Erythroblast (primary cell): ENCODE results near the gene PIP5K1B.

Experiments
- DNase-seq, 2 experiments: peaks; one replicate each; lab custom pipeline; 2025; lab: John Stamatoyannopoulos, UW
- GATA1 ChIP-seq: IDR thresholded peaks from 2 replicates; pipeline ENCODE4 v1.6.1; 2011; ENCODE audit warnings: low read depth, mild to moderate bottlenecking, control low read depth, low read length, moderate library complexity
- POLR2A ChIP-seq: IDR thresholded peaks from 2 replicates; pipeline ENCODE4 v1.6.1; 2011; ENCODE audit warnings: mild to moderate bottlenecking, low read length

Gene PIP5K1B

GRCh38 chr9:68702493-68702892 lies 2.5 kb upstream of the PIP5K1B start:
- peak; percentile 10 to 49 for DNase-seq
- TF ChIP-seq POLR2A: no peak
- no peak for TF ChIP-seq GATA1

- TF ChIP-seq GATA1 (no peak), POLR2A (no peak)
- no peak for DNase-seq
These were observed 1.4 kb upstream of the PIP5K1B start for GRCh38 chr9:68703672-68704071.

- DNase-seq: no peak
- TF ChIP-seq GATA1 (no peak), POLR2A (no peak)
These were observed 584 bp upstream of the PIP5K1B start for GRCh38 chr9:68704498-68704813.

GRCh38 chr9:68705531-68706362 lies 707 bp downstream of the PIP5K1B start:
- TF ChIP-seq GATA1: no peak
- no peak for TF ChIP-seq POLR2A
- peak; percentile 88 to 90 for DNase-seq

GRCh38 chr9:68706363-68707201 lies 1.5 kb downstream of the PIP5K1B start:
- TF ChIP-seq GATA1 (peak; percentile 59), POLR2A (peak; percentile 63)
- peak; percentile 83 to 84 for DNase-seq

GRCh38 chr9:68707801-68708488 lies 2.9 kb downstream of the PIP5K1B start:
- TF ChIP-seq POLR2A: no peak
- DNase-seq: peak in 1 of 2 experiments; percentile 44

GRCh38 chr9:68708513-68708912 lies 3.5 kb downstream of the PIP5K1B start:
- no peak for DNase-seq
- TF ChIP-seq POLR2A: no peak
- TF ChIP-seq GATA1: no peak

GRCh38 chr9:68709291-68710110 lies 4.5 kb downstream of the PIP5K1B start:
- DNase-seq: peak in 1 of 2 experiments; percentile 49
- TF ChIP-seq GATA1 (no peak), POLR2A (peak; percentile 28)

GRCh38 chr9:68710111-68710471 lies 5.1 kb downstream of the PIP5K1B start:
- TF ChIP-seq POLR2A (peak; percentile 26), GATA1 (no peak)
- peak in 1 of 2 experiments; percentile 49 for DNase-seq

GRCh38 chr9:68711281-68711680 lies 6.2 kb downstream of the PIP5K1B start:
- no peak for DNase-seq
- TF ChIP-seq POLR2A (no peak), GATA1 (no peak)

GRCh38 chr9:68711932-68712331 lies 6.9 kb downstream of the PIP5K1B start:
- TF ChIP-seq POLR2A (no peak), GATA1 (no peak)
- DNase-seq: no peak

GRCh38 chr9:68714416-68715180 lies 9.6 kb downstream of the PIP5K1B start:
- DNase-seq: no peak
- TF ChIP-seq GATA1 (no peak), POLR2A (no peak)
